ENCODE data around the gene PCBD2.

The PCBD2 gene

DNA sequence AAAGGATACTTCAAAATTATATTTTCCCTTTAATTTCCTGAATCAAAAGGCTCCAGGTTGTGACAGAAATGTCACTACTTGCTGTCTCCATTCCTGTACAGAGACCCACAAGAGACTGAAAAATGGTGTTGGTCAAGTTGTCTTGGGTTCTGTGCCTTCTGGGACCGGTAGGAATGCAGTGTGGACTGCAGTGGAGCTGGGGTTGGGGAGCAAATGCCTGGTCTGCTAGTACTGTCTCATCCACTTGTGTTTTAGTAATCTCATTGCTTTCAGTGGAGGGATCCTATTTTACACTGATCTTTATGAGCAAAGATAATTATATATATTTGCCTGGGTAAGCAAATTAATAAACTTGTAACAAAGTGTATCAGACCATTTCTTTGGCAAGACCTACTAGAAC is 38.6 kb downstream of the PCBD2 start:
- Histone ChIP-seq H3K9me3 (ENCODE audit: insufficient read depth, low read length) (no peaks in the 10 kb centered on the region), H3K79me2 (ENCODE audit: insufficient read depth, low read length) (no peaks in the 10 kb centered on the region), H3K27me3 (ENCODE audit: low read length) (no peaks in the 10 kb centered on the region), H3K27ac (ENCODE audit: low read depth, low read length) (no peak overlapping the region), H3K4me3 (ENCODE audit: insufficient read depth, low read length, poor library complexity, severe bottlenecking) (no peak overlapping the region), H3K9me2 (replicated peaks; ENCODE audit: insufficient read depth, low read length) (no peaks in the 10 kb centered on the region), H3K4me2 (ENCODE audit: low read depth, low read length, poor library complexity, severe bottlenecking) (no peak overlapping the region), H3K9ac (ENCODE audit: low read length) (no peak overlapping the region), H4K20me1 (ENCODE audit: low read depth, low read length) (no peaks in the 10 kb centered on the region), H2AFZ (ENCODE audit: low read depth, low read length, severe bottlenecking) (no peak overlapping the region), H3K36me3 (ENCODE audit: low read length) (no peaks in the 10 kb centered on the region), H3F3A (ENCODE audit: insufficient read depth) (no peaks in the 10 kb centered on the region)
- no peak for TF ChIP-seq CTCF (IDR thresholded peaks at IDR 0.05; ENCODE audit: insufficient read depth, low read length, poor library complexity, severe bottlenecking)
- no peak for TF ChIP-seq EZH2phosphoT487 (conservative IDR thresholded peaks at IDR 0.05; ENCODE audit: low read length)

DNA sequence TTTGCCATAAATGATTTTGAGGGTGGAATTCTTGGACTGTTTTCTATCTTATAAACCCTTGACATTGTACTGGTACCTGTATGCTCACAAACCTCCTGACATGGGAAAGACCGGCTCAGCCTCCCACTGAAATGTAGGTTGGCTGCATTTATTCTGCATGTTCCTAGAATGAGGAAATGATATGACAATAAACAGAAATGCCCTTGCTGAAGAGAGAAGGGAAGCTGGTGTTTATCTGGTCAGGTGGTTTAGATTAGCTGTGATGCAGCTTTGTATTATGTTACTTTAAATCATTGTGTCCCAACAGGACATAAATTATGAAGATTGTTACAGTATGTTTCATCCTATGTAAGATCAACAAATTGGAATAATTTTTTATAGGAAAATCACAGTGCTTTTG is 39.7 kb downstream of the PCBD2 start:
- no peaks in the 10 kb centered on the region for H3K9me2 ChIP-seq (replicated peaks; ENCODE audit: insufficient read depth, low read length)
- H4K20me1 ChIP-seq (ENCODE audit: low read depth, low read length), result no peaks in the 10 kb centered on the region
- H3K9me3 ChIP-seq (ENCODE audit: insufficient read depth, low read length), result no peaks in the 10 kb centered on the region
- no peaks in the 10 kb centered on the region for H3F3A ChIP-seq (ENCODE audit: insufficient read depth)
- no peaks in the 10 kb centered on the region for H3K36me3 ChIP-seq (ENCODE audit: low read length)
- H3K4me2 ChIP-seq (ENCODE audit: low read depth, low read length, poor library complexity, severe bottlenecking), result no peak overlapping the region
- no peak overlapping the region for H3K4me3 ChIP-seq (ENCODE audit: insufficient read depth, low read length, poor library complexity, severe bottlenecking)
- H3K27me3 ChIP-seq (ENCODE audit: low read length), result no peaks in the 10 kb centered on the region
- no peak overlapping the region for H2AFZ ChIP-seq (ENCODE audit: low read depth, low read length, severe bottlenecking)
- no peaks in the 10 kb centered on the region for H3K79me2 ChIP-seq (ENCODE audit: insufficient read depth, low read length)
- TF ChIP-seq EZH2phosphoT487 (conservative IDR thresholded peaks at IDR 0.05; ENCODE audit: low read length) (no peak), CTCF (IDR thresholded peaks at IDR 0.05; ENCODE audit: insufficient read depth, low read length, poor library complexity, severe bottlenecking) (no peak)
- no peak overlapping the region for H3K27ac ChIP-seq (ENCODE audit: low read depth, low read length)
- H3K9ac ChIP-seq (ENCODE audit: low read length), result no peak overlapping the region

GRCh38 chr5:134945041-134945440 is 40.1 kb downstream of the PCBD2 start:
- H3K27ac ChIP-seq (ENCODE audit: low read depth, low read length), result no peak overlapping the region
- no peak overlapping the region for H3K4me2 ChIP-seq (ENCODE audit: low read depth, low read length, poor library complexity, severe bottlenecking)
- H2AFZ ChIP-seq (ENCODE audit: low read depth, low read length, severe bottlenecking), result no peak overlapping the region
- no peaks in the 10 kb centered on the region for H4K20me1 ChIP-seq (ENCODE audit: low read depth, low read length)
- H3K9ac ChIP-seq (ENCODE audit: low read length), result no peak overlapping the region
- H3K27me3 ChIP-seq (ENCODE audit: low read length), result no peaks in the 10 kb centered on the region
- H3K9me2 ChIP-seq (replicated peaks; ENCODE audit: insufficient read depth, low read length), result no peaks in the 10 kb centered on the region
- no peaks in the 10 kb centered on the region for H3K79me2 ChIP-seq (ENCODE audit: insufficient read depth, low read length)
- H3K4me3 ChIP-seq (ENCODE audit: insufficient read depth, low read length, poor library complexity, severe bottlenecking), result no peak overlapping the region
- H3F3A ChIP-seq (ENCODE audit: insufficient read depth), result no peaks in the 10 kb centered on the region
- H3K36me3 ChIP-seq (ENCODE audit: low read length), result no peaks in the 10 kb centered on the region
- H3K9me3 ChIP-seq (ENCODE audit: insufficient read depth, low read length), result no peaks in the 10 kb centered on the region
- no peak for TF ChIP-seq CTCF (IDR thresholded peaks at IDR 0.05; ENCODE audit: insufficient read depth, low read length, poor library complexity, severe bottlenecking)
- TF ChIP-seq EZH2phosphoT487 (conservative IDR thresholded peaks at IDR 0.05; ENCODE audit: low read length), result no peak
